IMR-90 (cell line): Measurements from ENCODE around the gene RPL41. TPM values are rescaled to one million over a fixed set of nuclear protein-coding genes. Genes with fewer than 3 reads are reported as not detected.

Source experiments
- ATAC-seq: fragments of 200-7000 bp; cut with Tn5 transposase; 2 replicates; pipeline ENCODE4 v1.9.1; 2020; ENCODE audit warnings: low read depth, mild to moderate bottlenecking, moderate library complexity
- BruUV-seq: library from RNA; stranded (reverse); fragments of 400-500 nt; replicated peaks from 2 replicates; lab custom pipeline; 2021; lab: Mats Ljungman, UMichigan
- CTCF ChIA-PET: fragments of 300-600 bp; formaldehyde crosslinking; extraction: SDS; loops from one replicate; lab custom pipeline; 2021; ENCODE audit warnings: antibody characterized with exemption; lab: Yijun Ruan, JAX
- POLR2A ChIA-PET: fragments of 300-600 bp; sonication (Branson Sonifier 250); formaldehyde crosslinking; loops from one replicate; lab custom pipeline; 2022; ENCODE audit warnings: antibody characterized with exemption; ENCODE audit not compliant: unreplicated experiment; lab: Charles Lee
- DNase-seq: peaks from one replicate; pipeline ENCODE4 v3.0.0; 2013
- H2AFZ ChIP-seq: replicated peaks from 2 replicates; pipeline ENCODE3; 2013; ENCODE audit warnings: low read length, mild to moderate bottlenecking; ENCODE audit not compliant: poor library complexity
- H2AK5ac ChIP-seq: 2 replicates; pipeline ENCODE4 v1.6.1; 2013; ENCODE audit warnings: low read depth, low read length, inconsistent platforms
- H2AK9ac ChIP-seq: replicated peaks from 2 replicates; pipeline ENCODE3; 2013; ENCODE audit warnings: mild to moderate bottlenecking, low read depth, low read length, moderate library complexity; ENCODE audit not compliant: poor library complexity
- H2BK120ac ChIP-seq: 2 replicates; pipeline ENCODE4 v1.6.1; 2013; ENCODE audit warnings: low read depth, low read length, inconsistent platforms
- H2BK15ac ChIP-seq: 3 replicates; pipeline ENCODE4 v1.6.1; 2013; ENCODE audit warnings: low read depth, low read length, inconsistent platforms
- H2BK20ac ChIP-seq: 2 replicates; pipeline ENCODE4 v1.6.1; 2013; ENCODE audit warnings: low read depth, mild to moderate bottlenecking, inconsistent platforms, low read length, moderate library complexity
- H2BK5ac ChIP-seq: 2 replicates; pipeline ENCODE4 v1.6.1; 2013; ENCODE audit warnings: mild to moderate bottlenecking, low read depth, low read length, inconsistent platforms; ENCODE audit not compliant: poor library complexity, severe bottlenecking
- H3K14ac ChIP-seq: replicated peaks from 2 replicates; pipeline ENCODE4 v1.6.1; 2013; ENCODE audit warnings: low read depth, low read length, inconsistent platforms
- H3K18ac ChIP-seq: 2 replicates; pipeline ENCODE4 v1.6.1; 2013; ENCODE audit warnings: low read depth, low read length, control low read depth
- H3K23ac ChIP-seq: 2 replicates; pipeline ENCODE4 v1.6.1; 2013; ENCODE audit warnings: low read depth, low read length, inconsistent platforms
- H3K27ac ChIP-seq: 2 replicates; pipeline ENCODE4 v1.5.1; 2013; ENCODE audit warnings: mild to moderate bottlenecking, control low read depth, low read length; ENCODE audit not compliant: insufficient read depth
- H3K27me3 ChIP-seq: 2 replicates; pipeline ENCODE4 v1.6.1; 2013; ENCODE audit warnings: low read length; ENCODE audit not compliant: control insufficient read depth, insufficient read depth
- H3K36me3 ChIP-seq: 2 replicates; pipeline ENCODE4 v1.6.1; 2013; ENCODE audit warnings: low read length, mixed read lengths; ENCODE audit not compliant: control insufficient read depth, insufficient read depth
- H3K4ac ChIP-seq: 2 replicates; pipeline ENCODE4 v1.6.1; 2013; ENCODE audit warnings: low read depth, low read length, inconsistent platforms
- H3K4me1 ChIP-seq: 2 replicates; pipeline ENCODE4 v1.6.1; 2013; ENCODE audit warnings: low read length, mixed read lengths; ENCODE audit not compliant: control insufficient read depth, insufficient read depth
- H3K4me2 ChIP-seq: 2 replicates; pipeline ENCODE4 v1.6.1; 2013; ENCODE audit warnings: low read depth, mild to moderate bottlenecking, control low read depth, low read length, moderate library complexity
- H3K4me3 ChIP-seq: 2 replicates; pipeline ENCODE4 v1.5.1; 2013; ENCODE audit warnings: low read depth, mild to moderate bottlenecking, control low read depth, low read length, moderate library complexity; ENCODE audit not compliant: insufficient read depth
- H3K56ac ChIP-seq: 2 replicates; pipeline ENCODE4 v1.6.1; 2013; ENCODE audit warnings: low read length, inconsistent platforms; ENCODE audit not compliant: insufficient read depth; ENCODE audit errors: extremely low read depth
- H3K79me1 ChIP-seq, 2 experiments: 2 replicates each; pipeline ENCODE4 v1.6.1; 2013; ENCODE audit warnings: low read length in 2 of 2, inconsistent platforms in 1 of 2, low read depth in 1 of 2
- H3K9ac ChIP-seq: 2 replicates; pipeline ENCODE4 v1.6.1; 2013; ENCODE audit warnings: low read depth, low read length, control low read depth
- H3K9me1 ChIP-seq: 2 replicates; pipeline ENCODE4 v1.6.1; 2013; ENCODE audit warnings: low read length, inconsistent platforms; ENCODE audit not compliant: insufficient read depth
- H3K9me3 ChIP-seq: 2 replicates; pipeline ENCODE4 v1.6.1; 2013; ENCODE audit warnings: low read length; ENCODE audit not compliant: control insufficient read depth, insufficient read depth
- H4K20me1 ChIP-seq: 2 replicates; pipeline ENCODE4 v1.6.1; 2013; ENCODE audit warnings: low read length, inconsistent platforms; ENCODE audit not compliant: insufficient read depth
- H4K5ac ChIP-seq: 2 replicates; pipeline ENCODE4 v1.6.1; 2013; ENCODE audit warnings: mild to moderate bottlenecking, low read depth, low read length, control low read depth
- H4K8ac ChIP-seq, 2 experiments: 2 replicates each; pipeline ENCODE4 v1.6.1; 2013; ENCODE audit warnings: low read depth in 2 of 2, low read length in 2 of 2, control low read depth in 1 of 2, inconsistent platforms in 1 of 2
- H4K91ac ChIP-seq: 2 replicates; pipeline ENCODE4 v1.6.1; 2013; ENCODE audit warnings: low read depth, low read length, inconsistent platforms; ENCODE audit not compliant: insufficient read depth
- BHLHE40 ChIP-seq: fragments of 150-350 bp; IDR thresholded peaks from 2 replicates; pipeline ENCODE4 v1.6.1; 2016; ENCODE audit warnings: mild to moderate bottlenecking, low read depth, low read length
- CTCF ChIP-seq: conservative IDR thresholded peaks from 2 replicates; pipeline ENCODE4 v1.5.1; 2012; ENCODE audit warnings: mild to moderate bottlenecking, low read depth, low read length, improper control_type of control experiment
- MAFK ChIP-seq: IDR thresholded peaks from 2 replicates; pipeline ENCODE4 v1.6.1; 2012; ENCODE audit warnings: low read depth, low read length, improper control_type of control experiment
- MAZ ChIP-seq: IDR thresholded peaks from 2 replicates; pipeline ENCODE4 v1.6.1; 2012; ENCODE audit warnings: low read depth, mild to moderate bottlenecking, low read length, improper control_type of control experiment, moderate library complexity, borderline replicate concordance
- NFE2L2 ChIP-seq: fragments of 150-350 bp; IDR thresholded peaks from 2 replicates; pipeline ENCODE4 v1.6.1; 2016; ENCODE audit warnings: low read depth, mild to moderate bottlenecking, low read length
- WGBS, 2 experiments: methylation state at CpG; one replicate each; pipeline versions ENCODE4 v1.1.5 to v1.1.7; 2013; ENCODE audit warnings: missing lambda C conversion rate in 2 of 2; ENCODE audit not compliant: insufficient read length in 1 of 2; ENCODE audit errors: extremely low coverage in 2 of 2; 5-methylcytosine and 5-hydroxymethylcytosine counted together
- dilution Hi-C: fragments of 300-500 bp; cut with HindIII; formaldehyde crosslinking; loops from one replicate; pipeline ENCODE4 v1.14.3; 2018; ENCODE audit warnings: low sequenced_read_pairs; ENCODE audit not compliant: unreplicated experiment
- in situ Hi-C: fragments of 300-500 bp; cut with MboI; formaldehyde crosslinking; loops from 3 replicates; pipeline ENCODE4 v1.14.3; 2019; ENCODE audit warnings: low sequenced_read_pairs, inconsistent platforms, mixed read lengths
- intact Hi-C: fragments of 100-400 bp; cut with micrococcal nuclease; formaldehyde crosslinking; loops from 2 replicates; pipeline ENCODE4 v1.10.0; 2022
- polyA plus RNA-seq, 3 experiments: library from polyadenylated mRNA; depleted of rRNA; stranded (reverse); fragments of >200 nt; gene quantifications; 2 replicates each; pipeline ENCODE4 v1.2.3, GENCODE V29; 2012; ENCODE audit warnings: low replicate concordance in 1 of 3
- total RNA-seq: library from RNA; depleted of rRNA; stranded (reverse); fragments of >200 nt; gene quantifications from 2 replicates; pipeline ENCODE4 v1.2.3, GENCODE V29; 2012

RPL41 gene
- total and polyA plus RNA-seq, 2 of the 4 experiments (the other 2 are of a cell fraction): 1,119 to 9,394 TPM

DNA sequence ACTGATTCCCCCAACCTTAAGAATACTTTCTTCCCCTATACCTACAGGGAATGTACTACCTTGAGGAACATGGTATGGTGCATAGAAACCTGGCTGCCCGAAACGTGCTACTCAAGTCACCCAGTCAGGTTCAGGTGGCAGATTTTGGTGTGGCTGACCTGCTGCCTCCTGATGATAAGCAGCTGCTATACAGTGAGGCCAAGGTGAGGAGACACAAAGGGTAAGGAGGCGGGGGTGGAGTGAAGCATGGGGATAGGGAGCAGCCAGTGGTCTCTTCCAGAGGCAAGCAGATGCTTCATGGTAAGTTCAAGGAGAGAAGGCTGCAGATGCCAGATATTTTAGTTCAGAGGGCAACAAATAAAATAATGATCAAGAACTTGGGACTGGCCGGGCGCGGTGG lies 18.7 kb upstream of the RPL41 start:
- no peak overlapping the region for H2BK15ac ChIP-seq
- H4K91ac ChIP-seq: no peak overlapping the region
- no peak overlapping the region for H2BK120ac ChIP-seq
- H3K9ac ChIP-seq: no peak overlapping the region
- H3K4me2 ChIP-seq: no peak overlapping the region
- 0 out of 2 replicates have a peak, but pooled peaks cover 2% of the 10 kb centered on the region for H3K9me1 ChIP-seq
- dilution Hi-C loops (no loop called here), in situ Hi-C loops (no loop called here), intact Hi-C loops (no loop called here)
- no peak overlapping the region for H2BK20ac ChIP-seq
- H3K4me1 ChIP-seq: no peaks in the 10 kb centered on the region
- H2AK9ac ChIP-seq: no peak overlapping the region
- H2BK5ac ChIP-seq: no peak overlapping the region
- no peak overlapping the region for H4K8ac ChIP-seq
- no peak overlapping the region for H3K56ac ChIP-seq
- H4K20me1 ChIP-seq: no peaks in the 10 kb centered on the region
- DNase-seq (no peak), ATAC-seq (no peak)
- H2AK5ac ChIP-seq: no peak overlapping the region
- no peak overlapping the region for H3K14ac ChIP-seq
- H2AFZ ChIP-seq: no peak overlapping the region
- CTCF ChIA-PET: no interaction called here
- WGBS, 2 experiments: 90% methylated on average over 2 of the region's 6 CpGs; no CpG with 5 or more reads in 1 of the 2 experiments
- BruUV-seq: no TSS peak
- no peak overlapping the region for H3K4ac ChIP-seq
- no peak overlapping the region for H3K18ac ChIP-seq
- H3K27ac ChIP-seq: no peak overlapping the region
- H3K36me3 ChIP-seq: no peaks in the 10 kb centered on the region
- no peak for TF ChIP-seq MAFK
- TF ChIP-seq BHLHE40: no peak
- TF ChIP-seq MAZ: no peak
- TF ChIP-seq CTCF: no peak
- TF ChIP-seq NFE2L2: no peak
- no peaks in the 10 kb centered on the region for H3K79me1 ChIP-seq
- no peak overlapping the region for H3K23ac ChIP-seq
- POLR2A ChIA-PET: no interaction called here
- peaks cover 3% of the 10 kb centered on the region for H3K9me3 ChIP-seq
- no peak overlapping the region for H4K5ac ChIP-seq
- H3K4me3 ChIP-seq: no peak overlapping the region
- peaks cover 52% of the 10 kb centered on the region for H3K27me3 ChIP-seq
